Breast epithelium (tissue), 4 donors: ENCODE measurements around the gene NEDD4L. TPM values are rescaled to one million over a fixed set of nuclear protein-coding genes. Genes with fewer than 3 reads are reported as not detected.
A peak's percentile ranks its signal among the peaks of the same experiment; 100 is the strongest.
"Not testable (repeated sequence)": the region's sequence is repeated elsewhere in the genome, so short reads cannot be mapped to it uniquely, and the experiment has no call there.

Experiments used
- DNase-seq, 2 donors: peaks; one replicate each; pipeline ENCODE4 v3.0.0-alpha.2; 2019; ENCODE audit warnings: low spot score in 2 of 2
- H3K27ac ChIP-seq, 2 donors: fragments of 200-600 bp; sonication (generic) in 1 of 2; one replicate each; pipeline ENCODE4 v1.5.1; 2016 to 2019; ENCODE audit warnings: mild to moderate bottlenecking in 1 of 2
- H3K27me3 ChIP-seq, 2 donors: fragments of 200-600 bp; sonication (generic) in 1 of 2; one replicate each; pipeline versions ENCODE4 v1.5.1 to v1.6.0; 2017 to 2019; ENCODE audit warnings: control low read depth in 1 of 2, mild to moderate bottlenecking in 1 of 2
- H3K36me3 ChIP-seq: fragments of 200-600 bp; one replicate; pipeline ENCODE4 v1.5.1; 2019
- H3K4me1 ChIP-seq, 2 donors: fragments of 200-600 bp; sonication (generic); one replicate each; pipeline ENCODE4 v1.5.1; 2016 to 2019; ENCODE audit warnings: control low read depth in 1 of 2
- H3K4me3 ChIP-seq, 3 donors: fragments of 200-600 bp; sonication (generic); 1 replicate in 2 of 3; 2 replicates in 1 of 3; pipeline ENCODE4 v1.5.1; 2016 to 2019; ENCODE audit warnings: mild to moderate bottlenecking in 3 of 3, moderate library complexity in 2 of 3
- H3K9me3 ChIP-seq, 2 donors: fragments of 200-600 bp; sonication (generic) in 1 of 2; one replicate each; pipeline ENCODE4 v1.5.1; 2016 to 2019; ENCODE audit warnings: control low read depth in 1 of 2
- POLR2A ChIP-seq: fragments of 450-650 bp; IDR thresholded peaks from one replicate; pipeline ENCODE4 v1.6.1; 2016; ENCODE audit warnings: antibody characterized with exemption, mild to moderate bottlenecking, moderate library complexity
- POLR2AphosphoS5 ChIP-seq, 3 donors: sonication (generic); formaldehyde crosslinking; IDR thresholded peaks; one replicate each; pipeline ENCODE4 v1.6.1; 2017; ENCODE audit warnings: antibody characterized with exemption in 3 of 3
- intact Hi-C: fragments of 100-400 bp; cut with DNase I; formaldehyde crosslinking; loops from one replicate; pipeline ENCODE4 v1.15.1; 2023; ENCODE audit warnings: low total_unique reads
- total RNA-seq, 3 donors: library from RNA; depleted of rRNA; stranded (reverse); fragments of >200 nt; gene quantifications; one replicate each; pipeline ENCODE4 v1.1.0, GENCODE V29; 2016
- TF ChIP-seq, protein P1 (sequence below), 3 donors: fragments of 450-650 bp; IDR thresholded peaks; one replicate each; pipeline ENCODE4 v1.5.1; 2016 to 2017; ENCODE audit warnings: antibody characterized with exemption in 3 of 3, mild to moderate bottlenecking in 3 of 3, moderate library complexity in 3 of 3

The NEDD4L gene
- total RNA-seq, 3 donors from 2014 or later: 26.2 to 162 (median 106) TPM

GRCh38 chr18:58279504-58280175 is 235.6 kb downstream of the NEDD4L start:
- no peaks in the 10 kb centered on the region for H3K36me3 ChIP-seq
- no peak for TF ChIP-seq POLR2A
- TF ChIP-seq, protein P1, sequence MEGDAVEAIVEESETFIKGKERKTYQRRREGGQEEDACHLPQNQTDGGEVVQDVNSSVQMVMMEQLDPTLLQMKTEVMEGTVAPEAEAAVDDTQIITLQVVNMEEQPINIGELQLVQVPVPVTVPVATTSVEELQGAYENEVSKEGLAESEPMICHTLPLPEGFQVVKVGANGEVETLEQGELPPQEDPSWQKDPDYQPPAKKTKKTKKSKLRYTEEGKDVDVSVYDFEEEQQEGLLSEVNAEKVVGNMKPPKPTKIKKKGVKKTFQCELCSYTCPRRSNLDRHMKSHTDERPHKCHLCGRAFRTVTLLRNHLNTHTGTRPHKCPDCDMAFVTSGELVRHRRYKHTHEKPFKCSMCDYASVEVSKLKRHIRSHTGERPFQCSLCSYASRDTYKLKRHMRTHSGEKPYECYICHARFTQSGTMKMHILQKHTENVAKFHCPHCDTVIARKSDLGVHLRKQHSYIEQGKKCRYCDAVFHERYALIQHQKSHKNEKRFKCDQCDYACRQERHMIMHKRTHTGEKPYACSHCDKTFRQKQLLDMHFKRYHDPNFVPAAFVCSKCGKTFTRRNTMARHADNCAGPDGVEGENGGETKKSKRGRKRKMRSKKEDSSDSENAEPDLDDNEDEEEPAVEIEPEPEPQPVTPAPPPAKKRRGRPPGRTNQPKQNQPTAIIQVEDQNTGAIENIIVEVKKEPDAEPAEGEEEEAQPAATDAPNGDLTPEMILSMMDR (IDR thresholded peaks at IDR 0.05): no peak
- TF ChIP-seq POLR2AphosphoS5 (IDR thresholded peaks at IDR 0.05): no peak
- intact Hi-C loops: no loop called here
- H3K4me3 ChIP-seq: no peak overlapping the region
- DNase-seq: no peak
- no peak overlapping the region for H3K27ac ChIP-seq
- H3K9me3 ChIP-seq: no peaks in the 10 kb centered on the region
- peaks cover 0 to 5% of the 10 kb centered on the region in 2 donors for H3K4me1 ChIP-seq
- H3K27me3 ChIP-seq: no peaks in the 10 kb centered on the region

- H3K27me3 ChIP-seq: no peaks in the 10 kb centered on the region
- intact Hi-C loops: no loop called here
- peaks cover 0 to 5% of the 10 kb centered on the region in 2 donors for H3K4me1 ChIP-seq
- H3K4me3 ChIP-seq: no peak overlapping the region
- H3K27ac ChIP-seq: no peak overlapping the region
- H3K36me3 ChIP-seq: no peaks in the 10 kb centered on the region
- no peak for DNase-seq
- H3K9me3 ChIP-seq: no peaks in the 10 kb centered on the region
- TF ChIP-seq POLR2AphosphoS5 (IDR thresholded peaks at IDR 0.05) (no peak), POLR2A (no peak)
- TF ChIP-seq, protein P1 (IDR thresholded peaks at IDR 0.05): no peak
These were observed 236.2 kb downstream of the NEDD4L start for GRCh38 chr18:58280191-58280590.

DNA sequence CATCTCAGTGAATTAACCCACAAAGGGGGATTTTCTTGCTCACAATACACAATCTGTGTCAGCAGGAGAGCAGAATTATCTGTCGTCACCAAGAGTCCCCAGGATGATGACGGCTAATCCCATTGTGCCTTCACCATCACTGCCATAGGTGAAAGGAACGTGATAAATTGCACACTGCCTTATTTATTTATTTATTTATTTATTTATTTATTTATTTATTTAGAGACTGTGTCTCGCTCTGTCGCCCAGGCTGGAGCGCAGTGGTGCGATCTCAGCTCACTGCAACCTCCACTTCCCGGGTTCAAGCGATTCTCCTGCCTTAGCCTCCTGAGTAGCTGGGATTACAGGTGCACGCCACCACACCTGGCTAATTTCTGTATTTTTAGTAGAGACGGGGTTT is 238.8 kb downstream of the NEDD4L start:
- not testable (repeated sequence) for DNase-seq, H3K27me3 ChIP-seq, H3K27ac ChIP-seq, H3K36me3 ChIP-seq, H3K9me3 ChIP-seq, H3K4me3 ChIP-seq
- H3K4me1 ChIP-seq: peaks cover 0 to 20% of the 10 kb centered on the region in 2 donors
- intact Hi-C loops: loop anchor here (1.0 kb wide), 1 partner anchor 13 kb away; no protein-coding TSS in a partner anchor

GRCh38 chr18:58284699-58285448 is 240.8 kb downstream of the NEDD4L start:
- intact Hi-C loops: no loop called here
- peaks cover 0 to 20% of the 10 kb centered on the region in 2 donors for H3K4me1 ChIP-seq

GRCh38 chr18:58285449-58286130 is 241.6 kb downstream of the NEDD4L start:
- H3K27ac ChIP-seq: peak overlapping the region in 1 of 2 donors; percentile 83

More at GRCh38 chr18:58284699-58285448, 240.8 kb downstream of the NEDD4L start:
- TF ChIP-seq POLR2A (no peak), POLR2AphosphoS5 (IDR thresholded peaks at IDR 0.05) (no peak)
- TF ChIP-seq, protein P1 (IDR thresholded peaks at IDR 0.05): no peak
- H3K4me3 ChIP-seq: no peak overlapping the region
- no peak for DNase-seq
- H3K36me3 ChIP-seq: no peaks in the 10 kb centered on the region
- peak overlapping the region in 1 of 2 donors; percentile 58 for H3K27ac ChIP-seq
- no peaks in the 10 kb centered on the region for H3K27me3 ChIP-seq
- no peaks in the 10 kb centered on the region for H3K9me3 ChIP-seq

More at GRCh38 chr18:58285449-58286130, 241.6 kb downstream of the NEDD4L start:
- H3K4me1 ChIP-seq: peaks cover 0 to 20% of the 10 kb centered on the region in 2 donors
- DNase-seq: no peak
- intact Hi-C loops: no loop called here
- no peaks in the 10 kb centered on the region for H3K9me3 ChIP-seq
- TF ChIP-seq POLR2AphosphoS5 (IDR thresholded peaks at IDR 0.05): no peak
- TF ChIP-seq, protein P1 (IDR thresholded peaks at IDR 0.05): no peak
- no peak for TF ChIP-seq POLR2A
- no peaks in the 10 kb centered on the region for H3K27me3 ChIP-seq
- H3K36me3 ChIP-seq: no peaks in the 10 kb centered on the region
- H3K4me3 ChIP-seq: no peak overlapping the region
